NOMO-1 treated with dmso at 0.1 percent for 144 hours (cell line): ENCODE results near the gene TMEM98.
"Not testable (repeated sequence)": the region's sequence is repeated elsewhere in the genome, so short reads cannot be mapped to it uniquely, and the experiment has no call there.

Experiments
- DNase-seq: peaks from one replicate; lab custom pipeline; 2025; ENCODE audit not compliant: unreplicated experiment; lab: John Stamatoyannopoulos, UW

TMEM98 gene

DNA sequence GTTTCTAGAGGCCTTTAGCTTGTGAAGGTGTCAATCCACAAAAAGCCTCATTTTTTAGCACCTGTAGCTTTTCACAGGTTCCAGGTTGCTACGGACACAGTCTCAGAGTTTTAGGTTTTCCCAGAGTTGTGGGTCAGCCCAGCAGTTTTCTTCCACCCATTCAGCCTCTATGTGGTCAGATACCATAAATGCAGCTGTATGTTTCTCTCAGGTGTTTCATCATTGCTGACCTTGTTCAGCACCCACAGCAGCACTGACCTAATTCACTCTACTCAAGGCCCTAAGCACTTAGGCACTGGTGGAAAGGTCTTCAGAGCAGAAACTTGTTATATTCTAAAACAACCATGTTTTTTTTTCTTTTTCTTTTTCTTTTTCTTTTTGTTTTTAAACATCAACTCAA lies 48.7 kb downstream of the TMEM98 start:
- no peak for DNase-seq

DNA sequence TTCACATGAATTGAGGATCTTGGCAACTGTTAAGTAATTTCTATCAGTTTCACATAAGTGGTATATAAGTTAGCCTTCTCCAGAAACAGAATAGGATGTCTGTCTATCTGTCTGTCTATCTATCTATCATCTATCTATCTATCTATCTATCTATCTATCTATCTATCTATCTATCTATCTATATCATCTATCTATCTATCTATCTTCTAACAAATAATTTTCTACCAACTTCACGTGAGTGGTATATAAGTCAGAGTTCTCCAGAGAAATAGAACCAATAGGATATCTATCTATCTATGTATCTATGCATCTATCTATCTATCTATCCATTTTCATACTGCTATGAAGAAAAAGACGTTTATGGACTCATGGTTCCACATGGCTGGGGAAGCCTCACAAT lies 52.3 kb downstream of the TMEM98 start:
- DNase-seq = no peak

DNA sequence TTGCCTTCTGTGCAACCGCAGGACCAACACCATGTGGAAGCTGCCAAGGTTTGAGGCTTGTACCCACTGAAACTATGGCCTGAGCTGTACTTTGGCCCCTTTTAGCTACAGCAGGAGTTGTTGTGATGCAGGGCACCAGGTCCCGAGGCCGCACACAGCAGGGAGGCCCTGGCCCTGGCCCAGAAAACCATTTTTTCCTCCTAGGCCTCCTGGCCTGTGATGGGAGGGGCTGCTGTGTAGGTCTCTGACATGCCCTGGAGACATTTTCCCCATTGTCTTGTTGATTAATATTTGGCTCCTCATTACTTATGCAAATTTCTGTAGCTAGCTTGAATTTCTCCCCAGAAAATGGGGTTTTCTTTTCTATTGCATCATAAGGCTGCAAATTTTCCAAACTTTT lies 53.7 kb downstream of the TMEM98 start:
- not testable (repeated sequence) for DNase-seq

- DNase-seq = no peak
Observed at GRCh38 chr17:32985050-32985756, 57.2 kb downstream of the TMEM98 start.

GRCh38 chr17:32987453-32987805 lies 59.5 kb downstream of the TMEM98 start:
- not testable (repeated sequence) for DNase-seq

DNA sequence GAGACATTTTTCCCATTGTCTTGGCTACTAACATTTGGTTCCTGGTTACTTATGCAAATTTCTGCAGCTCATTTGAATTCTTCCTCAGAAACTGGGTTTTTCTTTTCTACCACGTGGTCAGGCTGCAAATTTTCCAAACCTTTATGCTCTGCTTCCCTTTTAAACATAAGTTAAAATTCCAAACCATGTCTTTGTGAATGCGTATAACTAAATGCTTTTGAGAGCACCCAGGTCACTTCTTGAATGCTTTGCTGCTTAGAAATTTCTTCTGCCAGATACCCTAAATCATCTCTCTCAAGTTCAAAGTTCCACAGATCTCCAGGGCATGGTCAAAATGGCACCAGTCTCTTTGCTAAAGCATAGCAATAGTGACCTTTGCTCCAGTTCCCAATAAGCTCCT lies 59.9 kb downstream of the TMEM98 start:
- not testable (repeated sequence) for DNase-seq

DNA sequence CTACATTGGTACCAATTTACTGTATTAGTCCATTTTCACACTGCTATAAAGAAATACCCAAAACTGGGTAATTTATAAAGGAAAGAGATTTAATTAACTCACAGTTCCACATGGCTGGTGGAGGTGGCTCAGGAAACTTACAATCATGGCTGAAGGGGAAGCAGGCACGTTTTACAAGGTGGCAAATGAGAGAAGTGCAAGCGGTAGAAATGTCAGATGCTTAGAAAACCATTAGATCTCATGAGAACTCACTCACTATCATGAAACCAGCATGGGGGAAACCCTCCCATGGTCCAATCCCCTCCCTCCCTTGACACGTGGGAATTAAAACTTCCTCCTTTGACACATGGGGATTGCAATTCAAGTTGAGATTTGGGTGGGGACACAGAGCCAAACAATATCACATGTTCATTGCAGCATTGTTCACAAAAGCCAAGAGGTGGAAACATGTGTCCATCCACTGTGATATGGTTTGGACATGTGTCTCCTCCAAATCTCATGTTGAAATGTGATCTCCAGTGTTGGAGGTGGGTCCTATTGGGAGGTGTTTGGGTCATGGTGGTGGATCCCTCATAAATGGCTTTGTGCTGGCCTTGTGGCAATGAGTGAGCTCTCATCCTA lies 60.6 kb downstream of the TMEM98 start:
- no peak for DNase-seq

DNA sequence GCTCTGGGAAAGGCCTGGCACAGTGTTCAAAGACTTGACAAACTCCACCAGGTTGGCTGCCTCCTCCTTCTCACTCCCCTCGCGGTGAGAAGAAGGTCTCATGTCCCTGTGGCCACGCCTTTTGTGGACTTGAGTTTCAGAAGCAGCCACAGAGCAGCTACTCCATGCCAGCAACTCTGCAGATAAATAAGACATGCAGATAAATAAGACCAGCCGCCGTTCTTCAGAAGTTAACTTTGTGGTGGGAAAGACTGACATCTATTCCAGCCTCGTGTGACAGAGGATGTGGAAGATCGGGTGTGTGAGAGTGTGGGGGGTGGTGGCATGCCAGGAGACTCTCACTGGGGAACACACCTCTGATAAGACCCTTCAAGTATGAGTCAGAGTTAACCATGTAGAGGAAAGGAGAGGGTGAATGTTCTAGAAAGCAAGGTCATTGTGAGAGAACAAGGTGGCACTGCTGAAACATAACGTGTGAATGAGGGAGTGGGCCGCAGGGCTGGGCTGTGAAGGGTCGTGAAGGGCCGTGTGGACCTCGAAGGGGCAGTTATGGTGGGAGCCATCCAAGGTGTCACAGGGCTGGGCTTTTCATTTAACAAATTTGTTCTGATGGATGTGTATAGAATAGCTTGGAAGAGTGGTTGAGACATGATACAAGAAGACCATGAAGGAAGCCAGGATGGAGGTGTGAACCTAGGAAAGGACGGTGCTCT lies 64.5 kb downstream of the TMEM98 start:
- DNase-seq = no peak

DNA sequence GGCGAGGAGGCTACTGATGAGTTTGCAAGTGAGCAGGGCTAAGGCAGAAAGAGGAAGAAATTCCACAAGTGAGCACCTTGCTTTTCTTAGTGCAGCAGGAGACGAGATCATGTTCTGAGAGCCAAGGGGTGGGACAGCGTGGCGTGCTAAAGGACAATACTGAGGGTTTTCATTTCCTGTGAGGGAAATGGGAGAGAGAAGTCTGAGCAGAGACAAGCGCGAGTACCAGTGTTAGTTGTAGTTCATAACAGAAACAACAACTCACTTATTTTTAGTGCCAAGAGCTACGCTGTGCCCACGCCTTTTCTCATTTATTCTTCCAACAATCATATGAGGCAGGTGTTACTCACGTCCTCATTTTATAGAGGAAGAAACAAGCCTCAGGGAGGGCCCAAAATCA lies 66.0 kb downstream of the TMEM98 start:
- DNase-seq = no peak
